Ishikawa (cell line): Measurements from ENCODE around the gene ARF6.

Experiments used
- CEBPB ChIP-seq: IDR thresholded peaks from 2 replicates; pipeline ENCODE4 v1.6.1; 2012
- EGR1 ChIP-seq: IDR thresholded peaks from 2 replicates; pipeline ENCODE4 v1.6.1; 2012
- EP300 ChIP-seq: IDR thresholded peaks from 2 replicates; pipeline ENCODE4 v1.6.1; 2012; ENCODE audit warnings: borderline replicate concordance
- FOXM1 ChIP-seq: IDR thresholded peaks from 2 replicates; pipeline ENCODE4 v1.6.1; 2012; ENCODE audit warnings: low read depth, borderline replicate concordance
- NFIC ChIP-seq: IDR thresholded peaks from 2 replicates; pipeline ENCODE4 v1.6.1; 2012
- RAD21 ChIP-seq: IDR thresholded peaks from 2 replicates; pipeline ENCODE4 v1.6.1; 2012; ENCODE audit warnings: low read depth
- REST ChIP-seq: IDR thresholded peaks from 2 replicates; pipeline ENCODE4 v1.6.1; 2012; ENCODE audit warnings: low read depth, mild to moderate bottlenecking
- TAF1 ChIP-seq: IDR thresholded peaks from 2 replicates; pipeline ENCODE4 v1.6.1; 2012; ENCODE audit warnings: low read depth, mild to moderate bottlenecking
- TCF12 ChIP-seq: IDR thresholded peaks from 2 replicates; pipeline ENCODE4 v1.6.1; 2012; ENCODE audit warnings: low read depth
- TF ChIP-seq, protein P1 (sequence below): IDR thresholded peaks from 2 replicates; pipeline ENCODE4 v1.6.1; 2012
- TF ChIP-seq, protein P2 (sequence below): IDR thresholded peaks from 2 replicates; pipeline ENCODE4 v1.6.1; 2012

GRCh38 chr14:49895480-49895879 lies 2.6 kb downstream of the ARF6 start:
- no peak for TF ChIP-seq EGR1
- TF ChIP-seq FOXM1 = no peak
- no peak for TF ChIP-seq REST
- no peak for TF ChIP-seq RAD21
- TF ChIP-seq, protein P1, sequence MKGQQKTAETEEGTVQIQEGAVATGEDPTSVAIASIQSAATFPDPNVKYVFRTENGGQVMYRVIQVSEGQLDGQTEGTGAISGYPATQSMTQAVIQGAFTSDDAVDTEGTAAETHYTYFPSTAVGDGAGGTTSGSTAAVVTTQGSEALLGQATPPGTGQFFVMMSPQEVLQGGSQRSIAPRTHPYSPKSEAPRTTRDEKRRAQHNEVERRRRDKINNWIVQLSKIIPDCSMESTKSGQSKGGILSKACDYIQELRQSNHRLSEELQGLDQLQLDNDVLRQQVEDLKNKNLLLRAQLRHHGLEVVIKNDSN = no peak
- no peak for TF ChIP-seq NFIC
- TF ChIP-seq EP300 = no peak
- TF ChIP-seq, protein P2, sequence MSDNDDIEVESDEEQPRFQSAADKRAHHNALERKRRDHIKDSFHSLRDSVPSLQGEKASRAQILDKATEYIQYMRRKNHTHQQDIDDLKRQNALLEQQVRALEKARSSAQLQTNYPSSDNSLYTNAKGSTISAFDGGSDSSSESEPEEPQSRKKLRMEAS = no peak
- no peak for TF ChIP-seq TCF12
- TF ChIP-seq TAF1 = no peak
- no peak for TF ChIP-seq CEBPB
